Loucy (cell line): ENCODE results near the gene SLC34A3.
A peak's percentile ranks its signal among the peaks of the same experiment; 100 is the strongest.

Experiments
- H2AFZ ChIP-seq: fragments of 200-600 bp; sonication (generic); 2 replicates; pipeline ENCODE4 v1.6.0; 2016; ENCODE audit warnings: antibody characterized with exemption, mild to moderate bottlenecking, low read length, moderate library complexity
- H3F3A ChIP-seq: fragments of 200-600 bp; 2 replicates; pipeline ENCODE4 v1.6.0; 2016; ENCODE audit warnings: antibody characterized with exemption, low read depth, mild to moderate bottlenecking
- H3K27me3 ChIP-seq: fragments of 200-600 bp; sonication (generic); 2 replicates; pipeline ENCODE4 v1.6.1; 2014; ENCODE audit warnings: low read length, mild to moderate bottlenecking; ENCODE audit not compliant: insufficient read depth, poor library complexity, severe bottlenecking
- H3K36me3 ChIP-seq: fragments of 200-600 bp; sonication (generic); 2 replicates; pipeline ENCODE4 v1.6.1; 2016; ENCODE audit warnings: low read length; ENCODE audit not compliant: insufficient read depth
- H3K4me1 ChIP-seq: fragments of 200-600 bp; sonication (generic); 2 replicates; pipeline ENCODE4 v1.5.1; 2014; ENCODE audit warnings: low read length, mild to moderate bottlenecking; ENCODE audit not compliant: insufficient read depth, poor library complexity, severe bottlenecking
- H3K4me2 ChIP-seq: fragments of 200-600 bp; sonication (generic); 2 replicates; pipeline ENCODE4 v1.6.0; 2014; ENCODE audit warnings: antibody characterized with exemption, low read length, low read depth, mild to moderate bottlenecking; ENCODE audit not compliant: poor library complexity, severe bottlenecking
- H3K4me3 ChIP-seq: fragments of 200-600 bp; sonication (generic); 2 replicates; pipeline ENCODE4 v1.5.1; 2014; ENCODE audit warnings: low read length, mild to moderate bottlenecking, mixed read lengths; ENCODE audit not compliant: poor library complexity, severe bottlenecking
- H3K79me2 ChIP-seq: fragments of 200-600 bp; sonication (generic); 2 replicates; pipeline ENCODE4 v1.6.1; 2014; ENCODE audit warnings: low read length; ENCODE audit not compliant: insufficient read depth
- H3K9ac ChIP-seq: fragments of 200-600 bp; sonication (generic); 2 replicates; pipeline ENCODE4 v1.6.0; 2014; ENCODE audit warnings: mild to moderate bottlenecking, low read depth, low read length, moderate library complexity; ENCODE audit not compliant: poor library complexity, severe bottlenecking
- H3K9me2 ChIP-seq: fragments of 200-600 bp; sonication (generic); replicated peaks from 2 replicates; pipeline ENCODE4 v1.6.1; 2016; ENCODE audit warnings: low read depth, low read length, mixed read lengths
- H3K9me3 ChIP-seq: fragments of 200-600 bp; sonication (generic); 2 replicates; pipeline ENCODE4 v1.6.1; 2014; ENCODE audit warnings: mild to moderate bottlenecking, antibody characterized with exemption, low read length, low read depth; ENCODE audit not compliant: insufficient read depth
- H4K20me1 ChIP-seq: fragments of 200-600 bp; sonication (generic); 2 replicates; pipeline ENCODE4 v1.6.0; 2014; ENCODE audit warnings: antibody characterized with exemption, low read length, mild to moderate bottlenecking; ENCODE audit not compliant: insufficient read depth, poor library complexity, severe bottlenecking
- CTCF ChIP-seq: fragments of 200-600 bp; sonication (generic); conservative IDR thresholded peaks from 2 replicates; pipeline ENCODE4 v1.5.1; 2014; ENCODE audit warnings: mild to moderate bottlenecking, antibody characterized with exemption, low read length
- EZH2phosphoT487 ChIP-seq: fragments of 200-600 bp; IDR thresholded peaks from 2 replicates; pipeline ENCODE4 v1.6.1; 2018; ENCODE audit warnings: antibody characterized with exemption, mild to moderate bottlenecking, moderate library complexity, borderline replicate concordance

Gene SLC34A3

GRCh38 chr9:137206602-137207001, 24.1 kb upstream of the SLC34A3 start:
- peak overlapping the region; percentile 98 for H3K9ac ChIP-seq
- H3K4me1 ChIP-seq = peaks cover 30% of the 10 kb centered on the region
- no peak overlapping the region for H2AFZ ChIP-seq
- peak overlapping the region; percentile 92 for H3K4me2 ChIP-seq
- H3K27me3 ChIP-seq = no peaks in the 10 kb centered on the region
- H3K36me3 ChIP-seq = no peaks in the 10 kb centered on the region
- no peaks in the 10 kb centered on the region for H3K9me2 ChIP-seq
- no peaks in the 10 kb centered on the region for H3F3A ChIP-seq
- H3K4me3 ChIP-seq = peak overlapping the region; percentile 99
- H4K20me1 ChIP-seq = peaks cover 23% of the 10 kb centered on the region
- TF ChIP-seq CTCF (no peak), EZH2phosphoT487 (no peak)
- peaks cover 54% of the 10 kb centered on the region for H3K79me2 ChIP-seq
- H3K9me3 ChIP-seq = no peaks in the 10 kb centered on the region

- H3K4me3 ChIP-seq = no peak overlapping the region
- no peak overlapping the region for H2AFZ ChIP-seq
- H3K9me3 ChIP-seq = no peaks in the 10 kb centered on the region
- H3K79me2 ChIP-seq = peaks cover 15% of the 10 kb centered on the region
- TF ChIP-seq CTCF = no peak
- TF ChIP-seq EZH2phosphoT487 = no peak
- no peaks in the 10 kb centered on the region for H3K9me2 ChIP-seq
- H3K4me2 ChIP-seq = no peak overlapping the region
- no peaks in the 10 kb centered on the region for H3K36me3 ChIP-seq
- no peaks in the 10 kb centered on the region for H3K27me3 ChIP-seq
- no peaks in the 10 kb centered on the region for H3F3A ChIP-seq
- H4K20me1 ChIP-seq = peaks cover 5% of the 10 kb centered on the region
- peaks cover 11% of the 10 kb centered on the region for H3K4me1 ChIP-seq
- no peak overlapping the region for H3K9ac ChIP-seq
Measured at GRCh38 chr9:137211532-137211931, 19.2 kb upstream of the SLC34A3 start.

- Histone ChIP-seq H3K9ac (no peak overlapping the region), H3K4me2 (no peak overlapping the region), H4K20me1 (no peaks in the 10 kb centered on the region), H3K27me3 (no peaks in the 10 kb centered on the region), H3K4me3 (no peak overlapping the region), H3F3A (no peaks in the 10 kb centered on the region), H3K4me1 (peaks cover 1% of the 10 kb centered on the region), H2AFZ (no peak overlapping the region), H3K9me3 (no peaks in the 10 kb centered on the region), H3K79me2 (peaks cover 5% of the 10 kb centered on the region; the same call in 1 of the 2 replicates), H3K36me3 (no peaks in the 10 kb centered on the region), H3K9me2 (no peaks in the 10 kb centered on the region)
- TF ChIP-seq EZH2phosphoT487 (no peak), CTCF (no peak; the same call in 1 of the 2 replicates)
Measured at GRCh38 chr9:137212520-137212919, 18.2 kb upstream of the SLC34A3 start.
